PC-3 (cell line): ENCODE data around the gene TAF1C. TPM values are rescaled to one million over a fixed set of nuclear protein-coding genes. Genes with fewer than 3 reads are reported as not detected.
"Not testable (repeated sequence)": the region's sequence is repeated elsewhere in the genome, so short reads cannot be mapped to it uniquely, and the experiment has no call there.

ENCODE experiments used
- ATAC-seq: fragments of 200-7000 bp; cut with Tn5 transposase; 2 replicates; pipeline ENCODE4 v1.9.1; 2020; ENCODE audit warnings: mild to moderate bottlenecking, moderate library complexity
- BruUV-seq: library from RNA; stranded (reverse); fragments of 400-500 nt; replicated peaks from 2 replicates; lab custom pipeline; 2021; lab: Mats Ljungman, UMichigan
- CTCF ChIA-PET: fragments of 300-600 bp; sonication (Branson Sonifier 250); formaldehyde crosslinking; loops from one replicate; lab custom pipeline; 2022; ENCODE audit warnings: antibody characterized with exemption; lab: Charles Lee
- POLR2A ChIA-PET: fragments of 300-600 bp; sonication (Branson Sonifier 250); formaldehyde crosslinking; loops from one replicate; lab custom pipeline; 2022; ENCODE audit warnings: antibody characterized with exemption; ENCODE audit not compliant: unreplicated experiment; lab: Charles Lee
- DNase-seq: peaks from one replicate; pipeline ENCODE4 v3.0.0-alpha.2; 2015
- H2AFZ ChIP-seq: fragments of 300-600 bp; sonication (generic); 2 replicates; pipeline ENCODE4 v1.6.0; 2016; ENCODE audit warnings: antibody characterized with exemption, low read length
- H3F3A ChIP-seq: fragments of 300-600 bp; sonication (generic); one replicate; pipeline ENCODE4 v1.6.0; 2017; ENCODE audit warnings: antibody characterized with exemption, low read length, control low read depth, mild to moderate bottlenecking; ENCODE audit not compliant: unreplicated experiment
- H3K27ac ChIP-seq: fragments of 300-600 bp; sonication (generic); 2 replicates; pipeline ENCODE4 v1.5.1; 2016; ENCODE audit warnings: mild to moderate bottlenecking, low read length
- H3K27me3 ChIP-seq: fragments of 300-600 bp; sonication (generic); 2 replicates; pipeline ENCODE4 v1.6.1; 2016; ENCODE audit warnings: low read length, mixed read lengths
- H3K36me3 ChIP-seq: fragments of 300-600 bp; sonication (generic); 2 replicates; pipeline ENCODE4 v1.6.1; 2016; ENCODE audit warnings: low read depth, mixed run types, low read length, mixed read lengths
- H3K4me1 ChIP-seq: fragments of 300-600 bp; sonication (generic); 2 replicates; pipeline ENCODE4 v1.5.1; 2016; ENCODE audit warnings: low read length; ENCODE audit not compliant: insufficient read depth
- H3K4me2 ChIP-seq: fragments of 300-600 bp; sonication (generic); 2 replicates; pipeline ENCODE4 v1.6.0; 2016; ENCODE audit warnings: low read length
- H3K4me3 ChIP-seq: fragments of 300-600 bp; sonication (generic); 2 replicates; pipeline ENCODE4 v1.5.1; 2016; ENCODE audit warnings: mild to moderate bottlenecking, low read length, mixed read lengths
- H3K79me2 ChIP-seq: fragments of 300-600 bp; sonication (generic); 2 replicates; pipeline ENCODE4 v1.6.1; 2017; ENCODE audit warnings: low read length, mixed read lengths
- H3K9ac ChIP-seq: fragments of 300-600 bp; sonication (generic); 2 replicates; pipeline ENCODE4 v1.6.0; 2016; ENCODE audit warnings: mild to moderate bottlenecking, low read length
- H3K9me2 ChIP-seq: fragments of 300-600 bp; sonication (generic); replicated peaks from 2 replicates; pipeline ENCODE4 v1.6.1; 2016; ENCODE audit warnings: mixed run types, low read length, mixed read lengths
- H3K9me3 ChIP-seq: fragments of 300-600 bp; sonication (generic); 2 replicates; pipeline ENCODE4 v1.6.1; 2016; ENCODE audit warnings: low read length, mixed read lengths
- H4K20me1 ChIP-seq: fragments of 300-600 bp; sonication (generic); 2 replicates; pipeline ENCODE4 v1.6.1; 2016; ENCODE audit warnings: low read length, mixed read lengths
- EZH2 ChIP-seq: fragments of 300-600 bp; sonication (generic); IDR thresholded peaks from one replicate; pipeline ENCODE4 v1.6.1; 2017; ENCODE audit warnings: antibody characterized with exemption, mild to moderate bottlenecking, low read length; ENCODE audit not compliant: unreplicated experiment
- EZH2phosphoT487 ChIP-seq: fragments of 300-600 bp; sonication (generic); IDR thresholded peaks from 2 replicates; pipeline ENCODE4 v1.6.1; 2018; ENCODE audit warnings: mild to moderate bottlenecking, antibody characterized with exemption, low read length, borderline replicate concordance
- intact Hi-C: fragments of 100-400 bp; cut with micrococcal nuclease; formaldehyde crosslinking; loops from 2 replicates; pipeline ENCODE4 v1.9.0; 2023
- total RNA-seq: library from RNA; depleted of rRNA; stranded (reverse); fragments of >200 nt; gene quantifications from 2 replicates; pipeline ENCODE4 v1.2.3, GENCODE V29; 2014
- TF ChIP-seq, protein P1 (sequence below): fragments of 300-600 bp; sonication (generic); conservative IDR thresholded peaks from 2 replicates; pipeline ENCODE4 v1.5.1; 2017; ENCODE audit warnings: antibody characterized with exemption, low read depth, mild to moderate bottlenecking, low read length

Gene TAF1C
- total RNA-seq, 1 experiment from 2014 or later, result 21.8 TPM

- Histone ChIP-seq H3K9me2 (no peaks in the 10 kb centered on the region), H3F3A (no peaks in the 10 kb centered on the region), H3K27ac (no peak overlapping the region), H3K4me2 (no peak overlapping the region), H3K9ac (no peak overlapping the region), H3K36me3 (no peaks in the 10 kb centered on the region), H3K79me2 (no peaks in the 10 kb centered on the region), H2AFZ (no peak overlapping the region), H4K20me1 (no peaks in the 10 kb centered on the region), H3K9me3 (no peaks in the 10 kb centered on the region), H3K27me3 (no peaks in the 10 kb centered on the region), H3K4me1 (peaks cover 7% of the 10 kb centered on the region), H3K4me3 (no peak overlapping the region)
- CTCF ChIA-PET, result no interaction called here
- intact Hi-C loops, result no loop called here
- BruUV-seq, result no TSS peak
- no peak for DNase-seq
- TF ChIP-seq EZH2phosphoT487, result no peak
- ATAC-seq, result no peak
- POLR2A ChIA-PET, result no interaction called here
Measured at GRCh38 chr16:84207251-84207650, 20.4 kb upstream of the TAF1C start.

DNA sequence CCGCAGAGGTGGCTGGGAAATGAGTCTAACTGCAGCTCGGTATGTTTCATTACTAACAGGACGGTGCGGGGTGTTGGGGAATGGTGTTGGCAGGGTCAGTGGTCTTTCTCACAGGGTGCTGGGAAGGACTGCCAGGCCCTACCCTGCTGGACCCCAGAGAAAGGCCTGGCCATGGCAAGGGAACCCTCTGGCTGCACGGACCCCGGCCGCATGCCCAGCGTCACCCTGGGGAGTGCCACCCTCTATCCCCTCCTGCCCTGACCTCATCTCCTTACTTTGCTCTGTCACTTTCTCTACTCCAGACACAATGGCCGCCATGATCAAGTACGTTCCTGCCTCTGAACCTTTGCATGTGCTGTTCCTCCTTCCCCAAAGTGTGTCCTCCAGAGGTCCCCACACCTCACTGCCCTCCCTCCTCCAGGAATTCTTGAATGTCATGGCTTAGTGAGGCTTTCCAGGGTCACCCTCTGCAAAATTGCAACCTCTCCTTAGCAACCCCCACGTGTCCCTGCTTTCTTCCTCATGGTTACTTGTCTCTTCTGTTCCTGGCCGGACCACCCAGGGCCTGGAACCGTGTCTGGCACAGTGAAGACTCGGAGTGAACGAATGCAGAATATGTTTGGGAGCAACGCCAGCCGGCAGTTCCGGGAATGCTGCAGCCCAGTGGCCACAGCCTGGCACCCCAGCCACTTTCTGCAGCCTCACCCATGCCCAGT, 19.3 kb upstream of the TAF1C start:
- no TSS peak for BruUV-seq
- ATAC-seq, result no peak
- CTCF ChIA-PET, result no interaction called here

DNA sequence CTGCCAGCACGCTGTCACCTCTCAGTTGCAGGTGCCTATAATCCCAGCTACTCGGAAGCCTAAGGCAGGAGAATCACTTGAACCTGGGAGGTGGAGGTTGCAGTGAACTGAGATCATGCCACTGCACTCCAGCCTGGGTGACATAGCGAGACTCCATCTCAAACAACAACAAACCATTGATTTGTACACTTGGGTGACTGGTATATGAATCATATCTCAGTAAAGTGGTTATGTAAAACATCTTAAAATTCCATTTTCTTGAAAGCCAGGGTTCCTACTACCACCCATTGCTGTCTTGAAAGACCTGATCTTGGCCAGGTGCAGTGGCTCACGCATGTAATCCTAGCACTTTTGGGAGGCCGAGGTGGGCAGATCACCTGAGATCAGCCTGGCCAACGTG, 18.3 kb upstream of the TAF1C start:
- H3K4me2 ChIP-seq, POLR2A ChIA-PET, H3K27me3 ChIP-seq, H3K9me3 ChIP-seq, H3K79me2 ChIP-seq, H3K4me3 ChIP-seq, H3K9ac ChIP-seq, H3K27ac ChIP-seq, CTCF ChIA-PET, H3K4me1 ChIP-seq, H2AFZ ChIP-seq, H3K36me3 ChIP-seq, intact Hi-C loops, H4K20me1 ChIP-seq, BruUV-seq, H3K9me2 ChIP-seq, H3F3A ChIP-seq: not testable (repeated sequence)
- peak; percentile 78 for ATAC-seq
- peak; percentile 55 for DNase-seq

More for the DNA sequence above, 19.3 kb upstream of the TAF1C start:
- no peak overlapping the region for H3K4me2 ChIP-seq
- H3F3A ChIP-seq, result no peaks in the 10 kb centered on the region
- no peak overlapping the region for H3K4me3 ChIP-seq
- intact Hi-C loops, result no loop called here
- no peaks in the 10 kb centered on the region for H3K27me3 ChIP-seq
- no peaks in the 10 kb centered on the region for H3K36me3 ChIP-seq
- POLR2A ChIA-PET, result no interaction called here
- no peaks in the 10 kb centered on the region for H4K20me1 ChIP-seq
- H3K4me1 ChIP-seq, result peaks cover 7% of the 10 kb centered on the region
- H3K27ac ChIP-seq, result no peak overlapping the region
- no peaks in the 10 kb centered on the region for H3K79me2 ChIP-seq
- TF ChIP-seq EZH2phosphoT487 (no peak), EZH2 (no peak)
- TF ChIP-seq, protein P1, sequence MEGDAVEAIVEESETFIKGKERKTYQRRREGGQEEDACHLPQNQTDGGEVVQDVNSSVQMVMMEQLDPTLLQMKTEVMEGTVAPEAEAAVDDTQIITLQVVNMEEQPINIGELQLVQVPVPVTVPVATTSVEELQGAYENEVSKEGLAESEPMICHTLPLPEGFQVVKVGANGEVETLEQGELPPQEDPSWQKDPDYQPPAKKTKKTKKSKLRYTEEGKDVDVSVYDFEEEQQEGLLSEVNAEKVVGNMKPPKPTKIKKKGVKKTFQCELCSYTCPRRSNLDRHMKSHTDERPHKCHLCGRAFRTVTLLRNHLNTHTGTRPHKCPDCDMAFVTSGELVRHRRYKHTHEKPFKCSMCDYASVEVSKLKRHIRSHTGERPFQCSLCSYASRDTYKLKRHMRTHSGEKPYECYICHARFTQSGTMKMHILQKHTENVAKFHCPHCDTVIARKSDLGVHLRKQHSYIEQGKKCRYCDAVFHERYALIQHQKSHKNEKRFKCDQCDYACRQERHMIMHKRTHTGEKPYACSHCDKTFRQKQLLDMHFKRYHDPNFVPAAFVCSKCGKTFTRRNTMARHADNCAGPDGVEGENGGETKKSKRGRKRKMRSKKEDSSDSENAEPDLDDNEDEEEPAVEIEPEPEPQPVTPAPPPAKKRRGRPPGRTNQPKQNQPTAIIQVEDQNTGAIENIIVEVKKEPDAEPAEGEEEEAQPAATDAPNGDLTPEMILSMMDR, result no peak
- no peaks in the 10 kb centered on the region for H3K9me2 ChIP-seq
- no peak overlapping the region for H2AFZ ChIP-seq
- DNase-seq, result no peak
- H3K9me3 ChIP-seq, result no peaks in the 10 kb centered on the region
- H3K9ac ChIP-seq, result no peak overlapping the region

DNA sequence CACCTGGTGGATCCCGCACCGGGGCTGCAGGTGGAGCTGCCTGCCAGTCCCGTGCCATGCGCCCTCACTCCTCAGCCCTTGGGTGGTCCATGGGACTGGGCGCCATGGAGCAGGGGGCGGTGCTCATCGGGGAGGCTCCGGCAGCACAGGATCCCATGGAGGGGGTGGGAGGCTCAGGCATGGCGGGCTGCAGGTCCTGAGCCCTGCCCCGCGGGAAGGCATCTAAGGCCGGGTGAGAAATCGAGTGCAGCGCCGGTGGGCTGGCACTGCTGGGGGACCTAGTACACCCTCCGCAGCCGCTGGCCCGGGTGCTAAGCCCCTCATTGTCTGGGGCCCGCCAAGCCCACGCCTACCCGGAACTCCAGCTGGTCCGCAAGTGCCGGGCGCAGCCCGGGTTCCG, 17.7 kb upstream of the TAF1C start:
- BruUV-seq, H3K79me2 ChIP-seq, intact Hi-C loops, H3K9me3 ChIP-seq, POLR2A ChIA-PET, H3K9ac ChIP-seq, H3K9me2 ChIP-seq, H3F3A ChIP-seq, H3K27ac ChIP-seq, H3K4me1 ChIP-seq, H3K4me3 ChIP-seq, H2AFZ ChIP-seq, ATAC-seq, H3K36me3 ChIP-seq, H4K20me1 ChIP-seq, CTCF ChIA-PET, H3K27me3 ChIP-seq, DNase-seq, H3K4me2 ChIP-seq: not testable (repeated sequence)
